ENCODE measurements around the gene KCNA1.

Gene KCNA1

GRCh38 chr12:4961311-4961710 is 51.6 kb downstream of the KCNA1 start:
- no peak for DNase-seq

DNA sequence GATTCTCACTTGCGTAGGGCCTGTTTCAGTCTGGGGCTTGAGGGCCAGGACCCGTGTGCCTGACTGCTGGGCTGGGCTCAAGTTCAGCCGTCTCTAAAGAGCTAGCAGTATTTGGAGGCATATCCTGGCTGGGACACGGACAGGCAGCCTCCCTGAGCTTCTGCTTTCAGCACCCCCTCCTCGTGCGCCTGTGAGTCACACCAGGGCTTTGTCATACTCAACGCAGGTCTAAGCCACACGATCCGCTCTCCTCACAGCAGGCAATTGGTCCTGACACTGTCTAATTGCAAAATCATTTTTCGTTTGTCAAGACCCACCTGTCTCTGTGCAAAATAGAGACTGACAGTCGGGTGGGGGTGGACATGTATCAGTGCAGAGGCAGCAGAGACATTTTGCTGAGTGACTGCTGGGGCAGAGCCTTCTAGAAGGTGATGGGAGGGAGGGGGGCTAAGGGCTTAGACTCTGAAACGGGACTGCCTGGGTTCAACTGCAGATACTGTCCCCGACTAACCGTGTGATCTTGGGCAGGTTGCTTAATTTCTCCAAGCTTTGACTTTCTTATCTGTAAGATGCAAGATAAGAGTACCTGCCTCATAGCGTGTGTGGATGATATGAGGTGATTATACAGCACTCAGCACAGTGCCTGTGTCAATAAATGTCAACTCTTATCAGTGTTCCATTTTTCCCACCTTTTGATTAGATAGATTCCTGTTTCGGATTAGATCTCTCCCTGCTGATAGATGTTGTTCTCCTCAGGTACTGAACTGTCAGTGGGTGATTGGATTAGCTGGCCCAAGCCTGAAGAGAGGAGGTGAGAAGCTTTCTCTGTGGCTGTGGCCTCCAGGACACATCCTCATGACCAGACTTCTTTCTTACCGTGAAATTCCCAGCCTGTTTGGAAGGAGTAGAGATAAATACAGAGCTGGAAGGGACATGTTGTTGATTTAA is 53.1 kb downstream of the KCNA1 start:
- no peak for DNase-seq
